CD8-positive, alpha-beta memory T cell (primary cell): ENCODE results near the gene PAXIP1. TPM values are rescaled to one million over a fixed set of nuclear protein-coding genes. Genes with fewer than 3 reads are reported as not detected.

ENCODE experiments used
- CTCF ChIA-PET: fragments of 350-600 bp; sonication (Branson Sonifier 250); formaldehyde crosslinking; loops from one replicate; lab custom pipeline; 2021; ENCODE audit warnings: antibody characterized with exemption; lab: Charles Lee
- POLR2A ChIA-PET: fragments of 350-600 bp; sonication (Branson Sonifier 250); formaldehyde crosslinking; loops from one replicate; lab custom pipeline; 2021; ENCODE audit warnings: antibody characterized with exemption; lab: Charles Lee
- DNase-seq, 5 donors: peaks; one replicate each; pipeline versions ENCODE4 v3.0.0 to v3.0.0-alpha.2; 2020 to 2022; ENCODE audit warnings: mixed read lengths in 1 of 5
- H3K27ac ChIP-seq: one replicate; pipeline ENCODE4 v1.7.0; 2013; ENCODE audit warnings: low read depth, mild to moderate bottlenecking, low read length, moderate library complexity
- H3K27me3 ChIP-seq: 2 replicates; pipeline ENCODE4 v1.7.0; 2013; ENCODE audit warnings: low read length, mild to moderate bottlenecking; ENCODE audit not compliant: insufficient read depth, poor library complexity, severe bottlenecking
- H3K36me3 ChIP-seq: 2 replicates; pipeline ENCODE4 v1.7.0; 2013; ENCODE audit warnings: mild to moderate bottlenecking, low read length, moderate library complexity; ENCODE audit not compliant: insufficient read depth
- H3K4me1 ChIP-seq: 2 replicates; pipeline ENCODE4 v1.7.0; 2013; ENCODE audit warnings: mild to moderate bottlenecking, low read length, moderate library complexity; ENCODE audit not compliant: insufficient read depth
- H3K4me3 ChIP-seq: 2 replicates; pipeline ENCODE4 v1.7.0; 2013; ENCODE audit warnings: mild to moderate bottlenecking, low read length
- H3K9me3 ChIP-seq: 2 replicates; pipeline ENCODE4 v1.7.0; 2013; ENCODE audit warnings: mild to moderate bottlenecking, low read length
- H3K27ac Mint-ChIP-seq, 8 donors: one replicate each; pipeline ENCODE4 v1.8.0; 2020 to 2021; ENCODE audit warnings: mixed read lengths in 8 of 8, mild to moderate bottlenecking in 6 of 8, inconsistent platforms in 3 of 8, moderate library complexity in 3 of 8
- H3K27me3 Mint-ChIP-seq, 2 donors: one replicate each; pipeline ENCODE4 v1.8.0; 2020 to 2021; ENCODE audit warnings: mixed read lengths in 2 of 2, mild to moderate bottlenecking in 1 of 2, moderate library complexity in 1 of 2
- H3K36me3 Mint-ChIP-seq, 3 donors: one replicate each; pipeline ENCODE4 v1.8.0; 2020 to 2021; ENCODE audit warnings: mixed read lengths in 3 of 3, inconsistent platforms in 1 of 3, mild to moderate bottlenecking in 1 of 3
- H3K4me1 Mint-ChIP-seq, 3 donors: one replicate each; pipeline ENCODE4 v1.8.0; 2020 to 2021; ENCODE audit warnings: mixed read lengths in 3 of 3, inconsistent platforms in 1 of 3, mild to moderate bottlenecking in 1 of 3
- H3K4me3 Mint-ChIP-seq, 7 donors: one replicate each; pipeline ENCODE4 v1.8.0; 2020 to 2021; ENCODE audit warnings: mixed read lengths in 7 of 7, mild to moderate bottlenecking in 6 of 7, moderate library complexity in 4 of 7, inconsistent platforms in 2 of 7
- H3K9me3 Mint-ChIP-seq, 5 donors: one replicate each; pipeline ENCODE4 v1.8.0; 2020 to 2022; ENCODE audit warnings: mixed read lengths in 5 of 5, mild to moderate bottlenecking in 3 of 5, moderate library complexity in 2 of 5, inconsistent platforms in 1 of 5
- polyA plus RNA-seq: library from polyadenylated mRNA; unstranded; fragments of 300-500 nt; fragmentation: Illumina TruSeq; gene quantifications from one replicate; pipeline ENCODE4 v1.2.3, GENCODE V29; 2021
- total RNA-seq, 2 experiments: library from RNA; stranded (reverse); gene quantifications; one replicate each; pipeline ENCODE4 v1.2.3, GENCODE V29; 2021

Gene PAXIP1
- total and polyA plus RNA-seq, 3 experiments from 2014 or later, result 2.0 to 25.8 (median 23.1) TPM

- CTCF ChIA-PET, result interaction anchor here (1.4 to 6.1 kb wide), 2 partner anchors 12 to 16 kb away, joined by 4 to 62 read pairs; no protein-coding TSS in a partner anchor
- Histone ChIP-seq H3K4me1 (no peaks in the 10 kb centered on the region), H3K4me3 (no peak overlapping the region), H3K27me3 (peaks cover 4% of the 10 kb centered on the region), H3K27ac (no peak overlapping the region), H3K9me3 (no peaks in the 10 kb centered on the region), H3K36me3 (no peaks in the 10 kb centered on the region)
- Mint-ChIP-seq H3K27ac (no peak overlapping the region), H3K27me3 (peaks cover 17 to 34% of the 10 kb centered on the region in 2 donors), H3K4me3 (peak overlapping the region in 1 of 7 donors; percentile 76), H3K9me3 (peaks cover 0 to 7% (median 2%) of the 10 kb centered on the region in 5 donors), H3K4me1 (peaks cover 3 to 14% (median 10%) of the 10 kb centered on the region in 3 donors), H3K36me3 (peaks cover 0 to 5% (median 0%) of the 10 kb centered on the region in 3 donors)
- POLR2A ChIA-PET, result no interaction called here
- no peak for DNase-seq
Measured at GRCh38 chr7:154910977-154911376, 91.9 kb downstream of the PAXIP1 start.

DNA sequence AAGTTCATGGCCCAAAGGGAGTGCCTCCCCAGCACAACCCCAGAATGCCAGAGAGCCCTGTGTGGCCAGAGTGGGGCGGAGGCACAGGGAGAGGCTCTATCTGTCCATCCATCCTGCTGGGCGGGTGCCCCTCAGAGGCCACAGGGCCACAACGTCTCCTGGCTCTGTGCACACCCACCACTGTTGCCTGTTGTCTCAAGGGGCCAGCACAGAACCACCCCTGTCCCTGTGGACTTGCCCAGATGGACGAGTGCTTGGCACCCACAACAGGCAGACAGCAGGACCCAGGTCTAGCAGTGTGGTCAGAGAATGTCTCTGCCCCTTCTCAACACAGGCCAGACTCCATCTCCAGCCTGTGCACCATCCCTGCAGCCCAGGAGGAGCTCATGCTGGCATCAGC is 92.8 kb downstream of the PAXIP1 start:
- no peaks in the 10 kb centered on the region for H3K4me1 ChIP-seq
- peaks cover 3 to 14% (median 10%) of the 10 kb centered on the region in 3 donors for H3K4me1 Mint-ChIP-seq
- CTCF ChIA-PET, result interaction anchor here (1.4 to 6.1 kb wide), 2 partner anchors 11 to 17 kb away, joined by 4 to 62 read pairs; no protein-coding TSS in a partner anchor
- peaks cover 0 to 5% (median 0%) of the 10 kb centered on the region in 3 donors for H3K36me3 Mint-ChIP-seq
- DNase-seq, result no peak
- H3K27ac Mint-ChIP-seq, result peak overlapping the region in 1 of 8 donors; percentile 81
- H3K27me3 Mint-ChIP-seq, result peaks cover 15 to 30% of the 10 kb centered on the region in 2 donors
- no peak overlapping the region for H3K4me3 Mint-ChIP-seq
- peaks cover 0 to 7% (median 2%) of the 10 kb centered on the region in 5 donors for H3K9me3 Mint-ChIP-seq
- peaks cover 1% of the 10 kb centered on the region for H3K27me3 ChIP-seq
- POLR2A ChIA-PET, result no interaction called here
- H3K9me3 ChIP-seq, result no peaks in the 10 kb centered on the region
- no peak overlapping the region for H3K27ac ChIP-seq
- H3K4me3 ChIP-seq, result no peak overlapping the region
- H3K36me3 ChIP-seq, result no peaks in the 10 kb centered on the region

DNA sequence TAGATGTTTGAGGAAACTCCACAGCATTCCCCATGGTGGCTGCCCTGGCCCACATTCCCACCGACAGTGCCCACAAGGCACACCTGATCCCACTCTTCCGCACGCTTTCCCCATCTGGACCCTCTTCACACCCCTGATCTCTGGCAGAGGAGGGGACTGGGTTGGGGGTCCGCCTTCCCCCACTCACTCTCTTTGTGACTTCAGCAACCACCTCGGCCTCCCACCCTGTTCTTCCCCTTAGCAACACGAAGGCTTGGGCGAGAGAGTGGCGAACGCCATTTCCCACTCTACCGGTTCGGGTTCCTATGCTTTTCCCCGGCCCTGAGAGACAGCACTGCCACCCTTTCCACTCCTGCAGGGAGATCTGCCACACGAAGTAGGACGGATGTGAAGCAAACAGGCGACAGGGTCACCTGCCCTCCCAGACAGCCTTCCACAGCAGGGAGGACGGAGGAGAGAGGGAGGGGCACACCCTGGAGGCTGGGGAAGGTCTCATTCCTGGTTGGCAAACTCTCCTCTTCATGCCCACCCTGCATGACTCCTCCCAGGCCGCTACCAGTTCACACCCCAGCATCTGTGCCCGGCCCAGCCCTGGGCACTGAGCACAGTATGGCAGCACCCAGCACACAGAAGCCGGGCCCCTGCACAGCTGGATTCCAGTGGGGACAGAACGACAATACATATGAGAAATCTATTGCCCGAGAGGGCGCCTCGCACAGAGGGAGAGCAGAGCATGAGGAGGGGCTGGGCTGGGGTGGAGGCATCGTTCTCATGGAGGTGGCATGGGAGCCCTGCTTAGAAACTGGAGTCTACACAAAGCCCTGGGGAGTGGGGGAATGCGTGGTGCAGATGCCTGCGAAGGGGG is 93.5 kb downstream of the PAXIP1 start:
- Mint-ChIP-seq H3K4me1 (peaks cover 3 to 11% (median 10%) of the 10 kb centered on the region in 3 donors), H3K36me3 (peaks cover 0 to 5% (median 0%) of the 10 kb centered on the region in 3 donors), H3K9me3 (peaks cover 0 to 7% (median 2%) of the 10 kb centered on the region in 5 donors), H3K27me3 (peaks cover 16 to 37% of the 10 kb centered on the region in 2 donors), H3K4me3 (no peak overlapping the region), H3K27ac (peak overlapping the region in 1 of 8 donors; percentile 63)
- Histone ChIP-seq H3K9me3 (no peaks in the 10 kb centered on the region), H3K4me3 (no peak overlapping the region), H3K36me3 (no peaks in the 10 kb centered on the region), H3K27me3 (no peaks in the 10 kb centered on the region), H3K4me1 (no peaks in the 10 kb centered on the region), H3K27ac (no peak overlapping the region)
- POLR2A ChIA-PET, result no interaction called here
- CTCF ChIA-PET, result interaction anchor here (1.4 kb wide), 1 partner anchor 11 kb away, joined by 4 read pairs; no protein-coding TSS in a partner anchor
- no peak for DNase-seq

DNA sequence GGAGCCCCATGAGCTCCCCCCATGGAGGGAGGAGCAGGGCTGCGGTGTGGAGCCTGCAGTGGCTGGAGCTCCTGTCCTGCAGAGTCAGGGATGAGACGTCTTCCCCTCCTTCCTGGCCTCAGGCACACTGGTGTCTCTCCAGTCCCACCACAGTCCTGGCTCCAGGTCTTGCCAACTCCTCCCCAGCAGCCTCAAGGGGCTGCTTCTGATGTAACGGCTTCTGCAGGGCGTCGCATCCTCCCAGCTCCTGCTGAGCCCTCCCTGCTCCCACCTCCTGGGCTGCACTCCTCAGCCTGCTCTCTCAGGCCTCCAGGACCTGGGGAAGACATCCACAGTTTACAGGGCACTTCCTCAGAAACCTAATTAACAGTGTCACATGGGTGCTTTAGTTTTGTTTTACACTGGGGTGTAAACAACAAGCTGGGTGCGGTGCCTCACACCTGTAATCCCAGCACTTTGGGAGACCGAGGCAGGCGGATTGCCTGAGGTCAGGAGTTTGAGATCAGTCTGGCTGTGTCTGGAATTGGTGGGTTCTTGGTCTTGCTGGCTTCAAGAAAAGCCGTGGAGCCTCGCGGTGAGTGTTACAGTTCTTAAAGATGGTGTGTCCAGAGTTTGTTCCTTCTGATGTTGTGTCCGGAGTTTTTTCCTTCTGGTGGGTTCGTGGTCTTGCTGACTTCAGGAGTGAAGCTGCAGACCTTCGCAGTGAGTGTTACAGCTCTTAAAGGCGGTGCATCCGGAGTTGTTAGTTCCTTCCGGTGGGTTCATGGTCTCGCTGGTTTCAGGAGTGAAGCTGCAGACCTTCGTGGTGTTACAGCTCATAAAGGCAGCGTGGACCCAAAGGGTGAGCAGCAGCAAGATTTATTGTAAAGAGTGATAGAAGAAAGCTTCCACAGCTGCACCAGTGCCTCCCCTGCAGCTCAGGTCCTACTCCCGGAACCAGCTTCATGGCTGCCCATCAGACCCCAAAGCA is 95.0 kb downstream of the PAXIP1 start:
- peak overlapping the region in 6 of 8 donors; percentile 5 to 87 (median 36) for H3K27ac Mint-ChIP-seq
- no peak overlapping the region for H3K27ac ChIP-seq
- H3K4me3 Mint-ChIP-seq, result peak overlapping the region in 6 of 7 donors; percentile 4 to 61 (median 47)
- no peaks in the 10 kb centered on the region for H3K27me3 ChIP-seq
- DNase-seq, result no peak
- peaks cover 0 to 6% (median 5%) of the 10 kb centered on the region in 3 donors for H3K4me1 Mint-ChIP-seq
- peaks cover 15 to 37% of the 10 kb centered on the region in 2 donors for H3K27me3 Mint-ChIP-seq
- ChIA-PET POLR2A (no interaction called here), CTCF (interaction anchor here (1.4 kb wide), 1 partner anchor 20 kb away, joined by 4 read pairs; no protein-coding TSS in a partner anchor)
- peaks cover 0 to 2% (median 0%) of the 10 kb centered on the region in 3 donors for H3K36me3 Mint-ChIP-seq
- H3K4me1 ChIP-seq, result no peaks in the 10 kb centered on the region
- H3K9me3 ChIP-seq, result no peaks in the 10 kb centered on the region
- H3K36me3 ChIP-seq, result no peaks in the 10 kb centered on the region
- H3K9me3 Mint-ChIP-seq, result peaks cover 0 to 7% (median 2%) of the 10 kb centered on the region in 5 donors
- no peak overlapping the region for H3K4me3 ChIP-seq

- Histone ChIP-seq H3K27me3 (no peaks in the 10 kb centered on the region), H3K27ac (no peak overlapping the region), H3K4me1 (no peaks in the 10 kb centered on the region), H3K9me3 (no peaks in the 10 kb centered on the region), H3K4me3 (no peak overlapping the region), H3K36me3 (no peaks in the 10 kb centered on the region)
- ChIA-PET POLR2A (no interaction called here), CTCF (interaction anchor here (1.4 kb wide), 1 partner anchor 21 kb away, joined by 4 read pairs; no protein-coding TSS in a partner anchor)
- Mint-ChIP-seq H3K27me3 (peaks cover 15 to 37% of the 10 kb centered on the region in 2 donors), H3K4me1 (peaks cover 0 to 6% (median 5%) of the 10 kb centered on the region in 3 donors), H3K9me3 (peaks cover 0 to 7% (median 2%) of the 10 kb centered on the region in 5 donors), H3K4me3 (no peak overlapping the region), H3K27ac (no peak overlapping the region), H3K36me3 (peaks cover 0 to 2% (median 0%) of the 10 kb centered on the region in 3 donors)
- DNase-seq, result no peak
Measured at GRCh38 chr7:154906736-154907355, 96.1 kb downstream of the PAXIP1 start.

DNA sequence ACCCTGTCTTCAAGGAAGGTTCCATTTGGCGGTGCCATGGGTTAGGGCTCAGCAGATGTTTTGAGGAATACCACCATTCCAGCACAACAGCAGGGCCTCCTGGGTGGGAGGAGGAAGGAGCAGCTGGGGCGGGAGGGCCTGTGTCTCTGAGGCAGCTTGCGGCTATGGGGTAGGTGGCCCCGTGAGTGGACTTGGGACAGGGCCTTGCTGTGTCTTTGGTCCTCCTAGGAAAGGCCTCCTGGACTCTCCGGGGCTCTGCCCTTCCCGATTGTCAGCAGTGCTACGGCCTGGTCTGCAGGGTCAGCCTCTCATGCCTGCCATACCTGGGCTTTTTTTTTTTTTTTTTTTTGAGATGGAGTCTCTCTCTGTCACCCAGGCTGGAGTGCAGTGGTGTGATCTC is 96.7 kb downstream of the PAXIP1 start:
- no peaks in the 10 kb centered on the region for H3K36me3 ChIP-seq
- H3K36me3 Mint-ChIP-seq, result no peaks in the 10 kb centered on the region
- POLR2A ChIA-PET, result no interaction called here
- no peaks in the 10 kb centered on the region for H3K9me3 ChIP-seq
- peaks cover 0 to 6% (median 5%) of the 10 kb centered on the region in 3 donors for H3K4me1 Mint-ChIP-seq
- CTCF ChIA-PET, result interaction anchor here (2.3 kb wide), 1 partner anchor 8 kb away, joined by 7 read pairs; no protein-coding TSS in a partner anchor
- H3K9me3 Mint-ChIP-seq, result peaks cover 0 to 4% (median 2%) of the 10 kb centered on the region in 5 donors
- H3K27ac Mint-ChIP-seq, result no peak overlapping the region
- H3K27me3 Mint-ChIP-seq, result peaks cover 15 to 37% of the 10 kb centered on the region in 2 donors
- H3K27ac ChIP-seq, result no peak overlapping the region
- no peak for DNase-seq
- H3K4me3 ChIP-seq, result no peak overlapping the region
- H3K4me3 Mint-ChIP-seq, result no peak overlapping the region
- no peaks in the 10 kb centered on the region for H3K27me3 ChIP-seq
- no peaks in the 10 kb centered on the region for H3K4me1 ChIP-seq

DNA sequence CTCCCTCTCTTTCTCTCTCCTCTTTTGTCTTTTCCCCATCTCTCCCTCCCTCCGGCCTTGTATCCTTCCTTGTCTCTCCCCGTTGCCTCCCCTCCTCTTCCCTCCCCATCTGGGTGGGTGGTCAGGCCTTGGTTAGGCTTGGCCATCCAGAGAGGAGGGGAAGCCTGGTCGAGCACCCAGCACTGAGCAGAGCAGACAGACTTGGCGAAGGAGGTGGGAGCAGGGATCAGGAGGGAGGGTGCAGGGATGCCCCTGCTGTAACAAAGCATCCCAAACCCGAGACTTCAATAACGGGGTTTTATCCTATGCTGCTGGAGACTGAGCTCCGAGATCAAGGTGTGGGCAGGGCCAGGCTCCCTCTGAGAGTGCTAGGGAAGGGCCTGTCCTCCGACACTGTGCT is 97.3 kb downstream of the PAXIP1 start:
- peaks cover 13 to 37% of the 10 kb centered on the region in 2 donors for H3K27me3 Mint-ChIP-seq
- ChIA-PET CTCF (interaction anchor here (2.3 kb wide), 1 partner anchor 9 kb away, joined by 7 read pairs; no protein-coding TSS in a partner anchor), POLR2A (no interaction called here)
- H3K4me1 ChIP-seq, result no peaks in the 10 kb centered on the region
- H3K36me3 ChIP-seq, result no peaks in the 10 kb centered on the region
- H3K27me3 ChIP-seq, result no peaks in the 10 kb centered on the region
- H3K9me3 ChIP-seq, result no peaks in the 10 kb centered on the region
- DNase-seq, result no peak
- H3K4me3 Mint-ChIP-seq, result no peak overlapping the region
- H3K27ac ChIP-seq, result no peak overlapping the region
- H3K4me1 Mint-ChIP-seq, result peaks cover 0 to 6% (median 5%) of the 10 kb centered on the region in 3 donors
- peaks cover 0 to under 1% (median 0%) of the 10 kb centered on the region in 5 donors for H3K9me3 Mint-ChIP-seq
- H3K27ac Mint-ChIP-seq, result no peak overlapping the region
- H3K36me3 Mint-ChIP-seq, result no peaks in the 10 kb centered on the region
- H3K4me3 ChIP-seq, result no peak overlapping the region
